GM20431 (cell line): Measurements from ENCODE around the gene CRX.
"Not testable (repeated sequence)": the region's sequence is repeated elsewhere in the genome, so short reads cannot be mapped to it uniquely, and the experiment has no call there.

Source experiments
- in situ Hi-C: fragments of 300-500 bp; cut with MseI, MboI; formaldehyde crosslinking; loops from one replicate; pipeline ENCODE4 v1.15.0; 2020; ENCODE audit warnings: low sequenced_read_pairs; ENCODE audit not compliant: unreplicated experiment

Gene CRX

GRCh38 chr19:47821460-47822020 lies at the start of gene CRX:
Gene CRX (plus strand): TSS chr19:47821937. CDS start chr19:47834444, 12,507 bp downstream.
- in situ Hi-C loops: no loop called here

GRCh38 chr19:47776568-47776967 lies 45.2 kb upstream of the CRX start:
- in situ Hi-C loops: no loop called here

GRCh38 chr19:47777245-47778048 lies 44.3 kb upstream of the CRX start:
- in situ Hi-C loops: not testable (repeated sequence)

GRCh38 chr19:47778049-47778953 lies 43.4 kb upstream of the CRX start, which contains the start of gene SELENOW:
Gene SELENOW (plus strand): TSS chr19:47778703. CDS start chr19:47778786, 83 bp downstream.
- in situ Hi-C loops: no loop called here

- in situ Hi-C loops: no loop called here
Observed at GRCh38 chr19:47778954-47779351, 42.8 kb upstream of the CRX start.

- in situ Hi-C loops: no loop called here
Observed at GRCh38 chr19:47779524-47780214, 42.1 kb upstream of the CRX start.

GRCh38 chr19:47780215-47780551 lies 41.6 kb upstream of the CRX start:
- in situ Hi-C loops: no loop called here

GRCh38 chr19:47781590-47782262 lies 40.0 kb upstream of the CRX start:
- in situ Hi-C loops: no loop called here

GRCh38 chr19:47786566-47786965 lies 35.2 kb upstream of the CRX start:
- in situ Hi-C loops: no loop called here

GRCh38 chr19:47787307-47787706 lies 34.4 kb upstream of the CRX start:
- in situ Hi-C loops: not testable (repeated sequence)

GRCh38 chr19:47789811-47790210 lies 31.9 kb upstream of the CRX start:
- in situ Hi-C loops: not testable (repeated sequence)

GRCh38 chr19:47790398-47790814 lies 31.3 kb upstream of the CRX start:
- in situ Hi-C loops: no loop called here

GRCh38 chr19:47792616-47793015 lies 29.1 kb upstream of the CRX start:
- in situ Hi-C loops: no loop called here

GRCh38 chr19:47794526-47794925 lies 27.2 kb upstream of the CRX start:
- in situ Hi-C loops: no loop called here

- in situ Hi-C loops: no loop called here
Observed at GRCh38 chr19:47796785-47797184, 25.0 kb upstream of the CRX start.

GRCh38 chr19:47797996-47798903 lies 23.5 kb upstream of the CRX start:
- in situ Hi-C loops: no loop called here

- in situ Hi-C loops: no loop called here
Observed at GRCh38 chr19:47798904-47799266, 22.9 kb upstream of the CRX start.

GRCh38 chr19:47801270-47801669 lies 20.5 kb upstream of the CRX start:
- in situ Hi-C loops: no loop called here
